ENCODE data around the gene CACNA1G.

GRCh38 chr17:50535407-50535806, 25.1 kb upstream of the CACNA1G start:
- TF ChIP-seq CTCF (conservative IDR thresholded peaks at IDR 0.05 in 1 of 2, IDR thresholded peaks at IDR 0.05 in 1 of 2; ENCODE audit: low read depth in 1 of 2, low read length in 2 of 2) (no peak), EZH2 (IDR thresholded peaks at IDR 0.05; ENCODE audit: low read length, missing control alignments) (no peak)

All from fibroblast of lung (primary cell).